UCSD-AML1 (cell line): ENCODE results near the gene LAMTOR5.
"Not testable (repeated sequence)": the region's sequence is repeated elsewhere in the genome, so short reads cannot be mapped to it uniquely, and the experiment has no call there.

Experiments
- DNase-seq: peaks from one replicate; lab custom pipeline; 2025; ENCODE audit not compliant: unreplicated experiment; lab: John Stamatoyannopoulos, UW

The LAMTOR5 gene

GRCh38 chr1:110407260-110408210 lies at the start of gene LAMTOR5:
Gene LAMTOR5, minus strand, starts transcription at chr1:110407694. Its CDS starts 74 bp downstream, at chr1:110407620.
- DNase-seq: peak; percentile 94

GRCh38 chr1:110457206-110457605 lies 49.7 kb upstream of the LAMTOR5 start:
- no peak for DNase-seq

GRCh38 chr1:110455151-110455550 lies 47.7 kb upstream of the LAMTOR5 start:
- DNase-seq: no peak

- no peak for DNase-seq
These were observed 46.8 kb upstream of the LAMTOR5 start for GRCh38 chr1:110454328-110454727.

- DNase-seq: no peak
These were observed 46.3 kb upstream of the LAMTOR5 start for GRCh38 chr1:110453829-110454228.

- DNase-seq: no peak
These were observed 44.8 kb upstream of the LAMTOR5 start for GRCh38 chr1:110452330-110452729.

- no peak for DNase-seq
These were observed 43.4 kb upstream of the LAMTOR5 start, which contains the start of gene PROK1 for GRCh38 chr1:110450929-110451328. Gene PROK1, plus strand, starts transcription at chr1:110451149. Its CDS starts 68 bp downstream, at chr1:110451217.

- DNase-seq: no peak
These were observed 42.5 kb upstream of the LAMTOR5 start for GRCh38 chr1:110449661-110450651.

- DNase-seq: no peak
These were observed 37.1 kb upstream of the LAMTOR5 start for GRCh38 chr1:110444561-110444960.

- no peak for DNase-seq
These were observed 36.0 kb upstream of the LAMTOR5 start for GRCh38 chr1:110443451-110443850.

GRCh38 chr1:110441888-110442287 lies 34.4 kb upstream of the LAMTOR5 start:
- DNase-seq: no peak

- no peak for DNase-seq
These were observed 33.4 kb upstream of the LAMTOR5 start for GRCh38 chr1:110440877-110441276.

GRCh38 chr1:110439873-110440272 lies 32.4 kb upstream of the LAMTOR5 start:
- not testable (repeated sequence) for DNase-seq

GRCh38 chr1:110438893-110439292 lies 31.4 kb upstream of the LAMTOR5 start:
- DNase-seq: no peak

- DNase-seq: not testable (repeated sequence)
These were observed 30.3 kb upstream of the LAMTOR5 start for GRCh38 chr1:110437645-110438299.

- DNase-seq: no peak
These were observed 29.1 kb upstream of the LAMTOR5 start for GRCh38 chr1:110436635-110437034.

- no peak for DNase-seq
These were observed 27.5 kb upstream of the LAMTOR5 start for GRCh38 chr1:110434946-110435345.

GRCh38 chr1:110433803-110434202 lies 26.3 kb upstream of the LAMTOR5 start:
- DNase-seq: peak; percentile 44

- no peak for DNase-seq
These were observed 25.7 kb upstream of the LAMTOR5 start for GRCh38 chr1:110433213-110433612.

GRCh38 chr1:110430901-110431300 lies 23.4 kb upstream of the LAMTOR5 start:
- no peak for DNase-seq

GRCh38 chr1:110430366-110430765 lies 22.9 kb upstream of the LAMTOR5 start:
- no peak for DNase-seq
